GM18498 (cell line): ENCODE results near the gene G3BP2.
"Not testable (repeated sequence)": the region's sequence is repeated elsewhere in the genome, so short reads cannot be mapped to it uniquely, and the experiment has no call there.

Experiments
- ATAC-seq: cut with Tn5 transposase; IDR thresholded peaks from one replicate; pipeline ENCODE4 v1.9.1; 2021; ENCODE audit warnings: mild to moderate bottlenecking, moderate library complexity; ENCODE audit not compliant: unreplicated experiment

The G3BP2 gene

DNA sequence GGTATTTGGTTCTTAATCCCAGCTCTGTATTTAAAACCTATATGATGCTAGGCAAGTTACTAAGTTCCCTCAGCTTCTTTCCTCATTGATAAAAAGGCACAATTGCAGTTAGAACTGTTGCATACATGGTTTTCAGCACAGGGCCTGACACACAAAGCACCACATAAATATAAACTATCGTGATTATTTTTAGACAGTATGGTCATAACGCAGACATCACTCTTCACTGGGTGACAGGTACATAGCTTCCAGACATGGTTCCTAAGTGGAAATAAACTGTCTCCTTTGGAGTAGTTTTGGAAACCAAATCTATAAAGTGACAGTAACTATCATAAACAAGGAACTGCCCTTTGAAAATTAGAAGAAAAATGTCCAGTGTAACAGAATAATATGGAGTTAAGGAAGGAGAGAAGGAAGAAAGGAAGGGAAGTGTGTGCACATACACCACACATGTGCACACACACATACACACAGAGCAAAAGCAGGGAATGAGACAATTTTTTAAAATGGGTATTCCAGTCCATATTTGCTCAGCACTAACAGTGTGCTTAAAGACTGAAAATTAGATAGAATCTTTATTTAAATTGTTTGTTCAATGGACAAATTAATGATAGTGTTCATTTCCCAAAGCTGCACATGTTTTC, 12.5 kb upstream of the G3BP2 start:
- ATAC-seq, result no peak

DNA sequence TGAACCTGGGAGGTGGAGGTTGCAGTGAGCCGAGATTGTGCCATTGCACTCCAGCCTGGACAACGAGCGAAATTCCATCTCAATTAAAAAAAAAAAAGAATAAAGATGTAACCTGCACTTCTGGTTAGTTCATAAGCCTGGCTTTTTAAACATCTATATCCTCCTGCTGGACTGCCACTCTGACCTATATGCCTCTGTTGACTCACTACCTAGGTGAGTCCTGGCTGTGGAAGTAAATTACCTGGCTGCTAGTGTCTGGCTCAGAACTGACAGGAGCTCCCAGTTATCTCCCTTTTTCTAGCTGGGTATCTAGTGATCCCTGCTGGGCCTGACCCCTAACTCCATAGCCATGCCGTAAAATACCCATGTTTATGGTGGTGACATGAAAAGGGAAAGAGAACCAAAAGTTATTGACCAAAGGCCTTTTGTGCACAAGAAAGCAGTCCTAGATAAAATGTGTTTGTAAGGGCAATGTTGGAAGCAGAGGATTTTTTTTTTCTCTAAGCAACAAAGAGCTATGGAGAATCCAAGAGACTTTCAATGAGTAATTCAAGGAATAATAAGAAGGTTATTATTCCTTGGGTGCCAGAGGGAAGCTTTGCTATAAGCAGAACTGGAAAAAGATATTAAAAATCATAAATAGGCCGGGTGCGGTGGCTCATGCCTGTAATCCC, 10.4 kb upstream of the G3BP2 start:
- no peak for ATAC-seq

GRCh38 chr4:75679876-75680575, 6.8 kb upstream of the G3BP2 start:
- no peak for ATAC-seq

DNA sequence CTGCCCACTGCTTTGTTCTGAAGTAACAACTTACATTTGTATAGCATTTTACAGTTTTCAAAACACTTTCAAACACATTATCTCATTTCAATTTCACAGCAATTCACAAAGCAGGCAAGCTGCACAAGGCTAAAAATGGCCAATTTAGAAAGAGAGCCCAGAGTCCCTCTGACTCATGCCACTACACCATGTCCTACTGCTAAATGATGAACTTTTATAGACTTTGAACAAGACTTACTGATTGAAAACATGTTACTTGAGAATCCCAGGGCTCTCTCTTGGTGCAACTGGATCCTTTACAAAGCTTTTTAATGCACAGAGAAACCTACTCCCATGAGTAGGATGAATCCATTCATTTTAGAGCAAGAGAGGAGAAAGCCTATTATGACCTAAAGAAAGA, 5.8 kb upstream of the G3BP2 start:
- ATAC-seq, result no peak

GRCh38 chr4:75678473-75678872, 5.3 kb upstream of the G3BP2 start:
- ATAC-seq, result no peak

DNA sequence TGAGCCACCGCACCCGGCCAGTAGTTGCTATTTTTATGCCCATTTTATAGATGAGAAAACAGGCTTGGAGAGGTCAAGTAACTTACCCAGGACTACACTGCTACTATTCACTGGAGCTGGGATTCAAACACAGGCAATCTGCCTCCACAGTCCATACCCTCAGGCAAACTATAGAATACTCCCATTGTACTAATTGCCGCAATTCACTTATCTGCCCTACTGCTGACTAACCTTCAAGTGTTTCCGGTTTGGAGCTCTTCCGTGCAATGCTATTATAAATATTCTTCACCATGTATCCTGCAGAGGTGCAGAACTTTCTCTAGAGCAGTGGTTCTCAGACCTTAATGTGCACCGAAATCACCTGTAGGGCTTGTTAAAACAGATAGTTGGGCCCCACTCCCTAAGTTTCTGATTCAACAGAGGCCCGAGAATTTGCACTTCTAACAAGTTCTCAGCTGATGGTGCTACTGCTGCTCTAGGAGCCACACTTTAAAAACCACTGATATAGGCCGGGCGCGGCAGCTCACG, 1.9 kb upstream of the G3BP2 start:
- ATAC-seq, result no peak

- no peak for ATAC-seq
Measured at GRCh38 chr4:75673959-75674328, 733 bp upstream of the G3BP2 start.

DNA sequence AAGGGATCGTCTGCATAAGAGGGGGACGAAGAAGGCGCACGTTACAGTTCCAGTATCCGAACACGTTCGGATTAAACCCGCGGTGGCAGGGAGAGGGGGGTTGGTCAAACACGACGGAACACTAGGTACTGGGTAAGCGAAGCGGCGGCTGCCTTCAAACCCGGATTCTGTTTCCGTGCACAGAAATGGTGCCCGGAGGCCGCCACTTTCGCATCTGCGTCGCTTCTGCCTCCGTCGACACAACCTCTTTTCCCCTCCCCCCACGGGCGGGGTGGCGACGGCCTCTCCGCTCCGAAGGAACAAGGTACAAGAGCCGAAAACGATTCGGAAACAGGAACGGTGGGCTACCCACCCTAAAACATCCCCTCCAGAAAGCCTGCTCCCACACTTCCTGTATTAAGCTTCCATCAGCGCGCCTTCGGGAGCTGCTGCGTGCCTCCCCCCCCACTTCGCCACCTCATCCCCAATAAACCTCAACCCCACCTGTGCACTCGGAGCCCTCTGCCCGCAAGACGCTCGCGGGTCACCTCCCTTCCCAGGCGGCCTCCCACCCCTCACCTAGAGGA, 667 bp downstream of the G3BP2 start:
- peak; percentile 32 for ATAC-seq

DNA sequence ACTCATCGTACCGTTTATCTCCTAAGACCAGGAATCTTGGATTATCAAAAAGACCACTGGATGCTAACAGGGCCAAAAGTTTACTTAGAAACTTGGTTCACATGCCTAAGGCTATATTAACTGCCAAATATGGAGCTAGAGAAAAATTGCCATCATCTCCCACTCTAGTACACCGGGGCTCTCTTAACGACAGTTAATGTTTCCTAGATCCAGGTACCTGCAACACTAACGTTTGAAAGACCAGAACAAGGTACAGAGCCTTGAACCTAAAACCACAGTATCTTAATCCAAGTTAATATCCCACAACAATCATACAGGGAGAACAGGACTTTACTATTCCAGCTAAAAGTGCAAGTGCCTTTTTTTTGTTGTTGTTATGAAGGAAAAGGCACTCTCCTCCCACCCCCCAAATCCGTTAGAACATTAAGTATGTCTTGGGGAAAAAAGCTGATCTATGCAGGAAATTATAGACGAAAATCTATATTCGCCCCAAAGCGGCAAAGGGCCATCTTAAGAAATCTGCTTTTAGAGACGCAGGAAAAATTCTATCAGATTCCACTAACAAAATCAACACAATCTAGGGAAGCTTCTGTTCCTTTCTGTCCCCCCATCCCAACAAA, 1.3 kb downstream of the G3BP2 start:
- no peak for ATAC-seq

DNA sequence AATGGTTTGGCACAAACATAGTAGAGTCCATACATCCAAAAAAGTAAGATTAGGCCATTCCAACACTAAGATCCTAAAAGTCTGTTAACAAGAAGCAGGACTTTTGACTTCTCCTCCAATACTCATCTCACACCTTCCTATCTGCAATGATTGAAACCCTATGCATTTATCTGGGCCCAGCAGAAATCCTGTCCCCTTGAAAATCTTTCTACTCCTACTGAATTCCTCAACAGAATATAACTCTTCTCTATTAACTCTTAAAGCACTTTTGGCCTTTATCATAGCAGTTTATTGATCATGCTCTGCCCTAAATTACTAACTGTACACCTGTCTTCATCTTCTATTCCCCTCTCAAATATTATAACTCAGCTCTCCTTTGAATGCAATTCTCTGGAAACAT, 4.6 kb downstream of the G3BP2 start:
- ATAC-seq, result no peak

- not testable (repeated sequence) for ATAC-seq
Measured at GRCh38 chr4:75667636-75668035, 5.6 kb downstream of the G3BP2 start.

DNA sequence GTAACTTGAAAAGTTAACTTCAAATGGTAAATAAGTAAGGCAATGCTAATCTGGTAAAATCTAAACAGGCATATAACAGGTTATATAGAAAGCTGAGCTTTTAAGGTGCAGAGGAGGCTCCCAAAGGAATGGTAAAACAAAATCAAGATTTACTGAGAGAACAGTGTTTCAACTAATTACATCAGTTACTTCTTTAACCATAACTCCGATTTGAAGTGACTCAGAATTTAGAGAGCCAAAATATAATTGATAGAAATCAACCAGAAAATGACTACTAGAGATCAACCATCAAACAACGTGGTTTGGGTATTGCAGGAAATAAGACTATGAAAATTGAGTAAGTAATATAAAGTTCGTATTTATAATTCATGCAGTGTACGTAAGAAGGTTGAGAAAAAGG, 6.9 kb downstream of the G3BP2 start:
- ATAC-seq, result no peak

GRCh38 chr4:75664604-75665003, 8.6 kb downstream of the G3BP2 start:
- ATAC-seq, result not testable (repeated sequence)

DNA sequence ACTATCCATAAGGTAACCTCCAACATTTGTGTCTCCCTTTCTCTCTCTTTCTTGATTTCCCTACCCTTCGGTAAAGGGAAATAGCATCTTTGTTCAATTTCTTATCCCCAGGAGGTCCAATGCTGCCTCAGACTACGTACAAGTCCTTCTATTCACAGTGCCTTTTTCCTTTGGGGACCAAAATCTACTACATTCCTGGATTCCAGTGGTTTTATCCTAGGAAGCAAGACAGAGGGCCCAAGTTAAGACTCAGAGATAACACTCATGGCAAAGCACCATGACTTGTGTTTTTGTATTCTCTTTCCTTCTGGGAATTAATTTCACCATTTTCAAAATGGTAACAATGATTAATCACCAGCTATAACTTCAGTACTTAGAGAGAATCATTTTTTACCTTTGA, 10.6 kb downstream of the G3BP2 start:
- no peak for ATAC-seq

DNA sequence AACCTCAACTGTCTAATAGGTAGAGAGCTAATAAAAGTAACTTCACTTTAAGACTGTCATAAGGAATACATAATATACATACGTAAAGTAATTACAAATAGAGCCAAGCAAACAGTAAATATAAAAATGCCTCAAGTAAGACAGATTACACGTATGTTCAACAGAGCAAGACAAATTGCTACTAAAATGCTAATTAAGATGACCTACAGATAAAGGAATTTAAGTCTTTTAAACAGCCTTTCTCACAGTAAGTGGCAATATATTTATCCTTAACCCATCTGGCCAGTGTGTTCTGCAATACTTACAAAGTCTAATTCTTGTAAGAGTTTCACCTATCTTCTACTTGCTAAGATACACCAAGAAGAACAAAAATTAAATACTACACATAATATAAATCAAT, 12.7 kb downstream of the G3BP2 start:
- ATAC-seq, result no peak

GRCh38 chr4:75659512-75660031, 13.6 kb downstream of the G3BP2 start:
- no peak for ATAC-seq

DNA sequence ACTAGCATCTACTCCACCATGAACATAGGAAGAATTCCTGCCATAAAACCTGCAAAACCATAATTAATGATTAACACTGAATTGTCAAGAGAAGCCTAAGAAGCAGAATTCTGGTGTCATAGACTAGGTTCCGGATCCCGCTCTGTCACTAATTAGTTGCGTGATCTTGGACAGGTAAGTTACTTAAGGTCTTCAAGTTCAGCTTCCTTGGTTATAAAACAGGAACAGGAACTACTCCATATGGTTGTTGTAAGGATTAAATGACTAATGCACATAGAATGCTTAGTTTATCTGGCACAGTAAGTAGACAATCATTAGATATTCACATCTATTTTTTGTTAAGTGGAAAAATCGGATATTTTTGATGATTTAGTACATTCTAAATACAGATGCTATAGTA, 14.3 kb downstream of the G3BP2 start:
- no peak for ATAC-seq

DNA sequence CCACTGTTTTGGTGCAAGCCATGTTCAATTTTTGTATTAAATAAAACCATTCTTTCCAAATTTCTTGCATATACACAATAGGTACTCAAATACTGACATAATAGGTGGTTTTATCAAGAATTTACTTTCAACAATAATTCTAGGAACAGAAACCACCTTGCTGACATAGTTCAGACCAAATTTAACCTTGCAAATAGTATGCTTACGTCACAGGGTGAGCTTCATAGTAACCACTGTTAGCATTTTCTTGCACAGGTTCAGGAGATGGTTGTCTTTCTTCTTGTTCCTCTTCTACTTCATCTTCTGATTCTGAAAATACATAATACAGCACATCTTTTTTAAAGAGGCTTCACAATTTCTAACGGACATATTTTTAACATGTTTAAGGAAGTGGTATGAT, 17.6 kb downstream of the G3BP2 start:
- ATAC-seq, result no peak

- ATAC-seq, result no peak
Measured at GRCh38 chr4:75654905-75655304, 18.3 kb downstream of the G3BP2 start.

- ATAC-seq, result no peak
Measured at GRCh38 chr4:75653845-75654503, 19.2 kb downstream of the G3BP2 start.

DNA sequence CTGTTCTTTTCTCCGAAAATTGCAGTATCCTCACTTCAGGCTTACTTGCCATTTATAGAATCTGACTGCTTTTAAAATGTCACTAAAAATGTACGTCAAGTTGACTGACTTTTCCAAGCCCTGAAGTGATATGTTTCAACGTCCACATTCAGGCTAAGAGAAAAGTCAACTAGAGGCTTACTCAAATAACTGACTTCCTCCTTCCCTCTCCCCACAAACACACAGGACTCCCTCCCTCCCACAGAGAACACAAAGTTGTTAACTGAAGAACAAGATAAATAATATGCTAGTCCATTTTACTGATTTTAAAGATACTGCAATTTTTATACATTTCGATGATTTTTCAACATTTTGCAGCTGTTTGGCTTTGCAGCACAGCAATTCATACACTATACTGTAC, 29.1 kb downstream of the G3BP2 start:
- no peak for ATAC-seq
